IMR-90 (cell line): ENCODE results near the gene PPP3CA. TPM values are rescaled to one million over a fixed set of nuclear protein-coding genes. Genes with fewer than 3 reads are reported as not detected.
A peak's percentile ranks its signal among the peaks of the same experiment; 100 is the strongest.

Experiments
- ATAC-seq: fragments of 200-7000 bp; cut with Tn5 transposase; 2 replicates; pipeline ENCODE4 v1.9.1; 2020; ENCODE audit warnings: low read depth, mild to moderate bottlenecking, moderate library complexity
- BruUV-seq: library from RNA; stranded (reverse); fragments of 400-500 nt; replicated peaks from 2 replicates; lab custom pipeline; 2021; lab: Mats Ljungman, UMichigan
- CTCF ChIA-PET: fragments of 300-600 bp; formaldehyde crosslinking; extraction: SDS; loops from one replicate; lab custom pipeline; 2021; ENCODE audit warnings: antibody characterized with exemption; lab: Yijun Ruan, JAX
- POLR2A ChIA-PET: fragments of 300-600 bp; sonication (Branson Sonifier 250); formaldehyde crosslinking; loops from one replicate; lab custom pipeline; 2022; ENCODE audit warnings: antibody characterized with exemption; ENCODE audit not compliant: unreplicated experiment; lab: Charles Lee
- DNase-seq: peaks from one replicate; pipeline ENCODE4 v3.0.0; 2013
- H2AFZ ChIP-seq: replicated peaks from 2 replicates; pipeline ENCODE3; 2013; ENCODE audit warnings: low read length, mild to moderate bottlenecking; ENCODE audit not compliant: poor library complexity
- H2AK5ac ChIP-seq: 2 replicates; pipeline ENCODE4 v1.6.1; 2013; ENCODE audit warnings: low read depth, low read length, inconsistent platforms
- H2AK9ac ChIP-seq: replicated peaks from 2 replicates; pipeline ENCODE3; 2013; ENCODE audit warnings: mild to moderate bottlenecking, low read depth, low read length, moderate library complexity; ENCODE audit not compliant: poor library complexity
- H2BK120ac ChIP-seq: 2 replicates; pipeline ENCODE4 v1.6.1; 2013; ENCODE audit warnings: low read depth, low read length, inconsistent platforms
- H2BK15ac ChIP-seq: 3 replicates; pipeline ENCODE4 v1.6.1; 2013; ENCODE audit warnings: low read depth, low read length, inconsistent platforms
- H2BK20ac ChIP-seq: 2 replicates; pipeline ENCODE4 v1.6.1; 2013; ENCODE audit warnings: low read depth, mild to moderate bottlenecking, inconsistent platforms, low read length, moderate library complexity
- H2BK5ac ChIP-seq: 2 replicates; pipeline ENCODE4 v1.6.1; 2013; ENCODE audit warnings: mild to moderate bottlenecking, low read depth, low read length, inconsistent platforms; ENCODE audit not compliant: poor library complexity, severe bottlenecking
- H3K14ac ChIP-seq: replicated peaks from 2 replicates; pipeline ENCODE4 v1.6.1; 2013; ENCODE audit warnings: low read depth, low read length, inconsistent platforms
- H3K18ac ChIP-seq: 2 replicates; pipeline ENCODE4 v1.6.1; 2013; ENCODE audit warnings: low read depth, low read length, control low read depth
- H3K23ac ChIP-seq: 2 replicates; pipeline ENCODE4 v1.6.1; 2013; ENCODE audit warnings: low read depth, low read length, inconsistent platforms
- H3K27ac ChIP-seq: 2 replicates; pipeline ENCODE4 v1.5.1; 2013; ENCODE audit warnings: mild to moderate bottlenecking, control low read depth, low read length; ENCODE audit not compliant: insufficient read depth
- H3K27me3 ChIP-seq: 2 replicates; pipeline ENCODE4 v1.6.1; 2013; ENCODE audit warnings: low read length; ENCODE audit not compliant: control insufficient read depth, insufficient read depth
- H3K36me3 ChIP-seq: 2 replicates; pipeline ENCODE4 v1.6.1; 2013; ENCODE audit warnings: low read length, mixed read lengths; ENCODE audit not compliant: control insufficient read depth, insufficient read depth
- H3K4ac ChIP-seq: 2 replicates; pipeline ENCODE4 v1.6.1; 2013; ENCODE audit warnings: low read depth, low read length, inconsistent platforms
- H3K4me1 ChIP-seq: 2 replicates; pipeline ENCODE4 v1.6.1; 2013; ENCODE audit warnings: low read length, mixed read lengths; ENCODE audit not compliant: control insufficient read depth, insufficient read depth
- H3K4me2 ChIP-seq: 2 replicates; pipeline ENCODE4 v1.6.1; 2013; ENCODE audit warnings: low read depth, mild to moderate bottlenecking, control low read depth, low read length, moderate library complexity
- H3K4me3 ChIP-seq: 2 replicates; pipeline ENCODE4 v1.5.1; 2013; ENCODE audit warnings: low read depth, mild to moderate bottlenecking, control low read depth, low read length, moderate library complexity; ENCODE audit not compliant: insufficient read depth
- H3K56ac ChIP-seq: 2 replicates; pipeline ENCODE4 v1.6.1; 2013; ENCODE audit warnings: low read length, inconsistent platforms; ENCODE audit not compliant: insufficient read depth; ENCODE audit errors: extremely low read depth
- H3K79me1 ChIP-seq, 2 experiments: 2 replicates each; pipeline ENCODE4 v1.6.1; 2013; ENCODE audit warnings: low read length in 2 of 2, inconsistent platforms in 1 of 2, low read depth in 1 of 2
- H3K9ac ChIP-seq: 2 replicates; pipeline ENCODE4 v1.6.1; 2013; ENCODE audit warnings: low read depth, low read length, control low read depth
- H3K9me1 ChIP-seq: 2 replicates; pipeline ENCODE4 v1.6.1; 2013; ENCODE audit warnings: low read length, inconsistent platforms; ENCODE audit not compliant: insufficient read depth
- H3K9me3 ChIP-seq: 2 replicates; pipeline ENCODE4 v1.6.1; 2013; ENCODE audit warnings: low read length; ENCODE audit not compliant: control insufficient read depth, insufficient read depth
- H4K20me1 ChIP-seq: 2 replicates; pipeline ENCODE4 v1.6.1; 2013; ENCODE audit warnings: low read length, inconsistent platforms; ENCODE audit not compliant: insufficient read depth
- H4K5ac ChIP-seq: 2 replicates; pipeline ENCODE4 v1.6.1; 2013; ENCODE audit warnings: mild to moderate bottlenecking, low read depth, low read length, control low read depth
- H4K8ac ChIP-seq, 2 experiments: 2 replicates each; pipeline ENCODE4 v1.6.1; 2013; ENCODE audit warnings: low read depth in 2 of 2, low read length in 2 of 2, control low read depth in 1 of 2, inconsistent platforms in 1 of 2
- H4K91ac ChIP-seq: 2 replicates; pipeline ENCODE4 v1.6.1; 2013; ENCODE audit warnings: low read depth, low read length, inconsistent platforms; ENCODE audit not compliant: insufficient read depth
- FOS ChIP-seq: fragments of 150-350 bp; IDR thresholded peaks from 2 replicates; pipeline ENCODE4 v1.6.1; 2016; ENCODE audit warnings: low read depth, low read length
- MAFK ChIP-seq: IDR thresholded peaks from 2 replicates; pipeline ENCODE4 v1.6.1; 2012; ENCODE audit warnings: low read depth, low read length, improper control_type of control experiment
- MAZ ChIP-seq: IDR thresholded peaks from 2 replicates; pipeline ENCODE4 v1.6.1; 2012; ENCODE audit warnings: low read depth, mild to moderate bottlenecking, low read length, improper control_type of control experiment, moderate library complexity, borderline replicate concordance
- MXI1 ChIP-seq: IDR thresholded peaks from 2 replicates; pipeline ENCODE4 v1.6.1; 2012; ENCODE audit warnings: low read depth, mild to moderate bottlenecking, low read length, moderate library complexity, borderline replicate concordance
- NFE2L2 ChIP-seq: fragments of 150-350 bp; IDR thresholded peaks from 2 replicates; pipeline ENCODE4 v1.6.1; 2016; ENCODE audit warnings: low read depth, mild to moderate bottlenecking, low read length
- RAD21 ChIP-seq: IDR thresholded peaks from 2 replicates; pipeline ENCODE4 v1.6.1; 2012; ENCODE audit warnings: low read length, improper control_type of control experiment
- RCOR1 ChIP-seq: IDR thresholded peaks from 2 replicates; pipeline ENCODE4 v1.6.1; 2012; ENCODE audit warnings: mild to moderate bottlenecking, low read length, improper control_type of control experiment; ENCODE audit not compliant: insufficient replicate concordance
- RFX5 ChIP-seq: IDR thresholded peaks from 2 replicates; pipeline ENCODE4 v1.8.0; 2012; ENCODE audit warnings: low read depth, mild to moderate bottlenecking, low read length, moderate library complexity
- WGBS, 2 experiments: methylation state at CpG; one replicate each; pipeline versions ENCODE4 v1.1.5 to v1.1.7; 2013; ENCODE audit warnings: missing lambda C conversion rate in 2 of 2; ENCODE audit not compliant: insufficient read length in 1 of 2; ENCODE audit errors: extremely low coverage in 2 of 2; 5-methylcytosine and 5-hydroxymethylcytosine counted together
- dilution Hi-C: fragments of 300-500 bp; cut with HindIII; formaldehyde crosslinking; loops from one replicate; pipeline ENCODE4 v1.14.3; 2018; ENCODE audit warnings: low sequenced_read_pairs; ENCODE audit not compliant: unreplicated experiment
- in situ Hi-C: fragments of 300-500 bp; cut with MboI; formaldehyde crosslinking; loops from 3 replicates; pipeline ENCODE4 v1.14.3; 2019; ENCODE audit warnings: low sequenced_read_pairs, inconsistent platforms, mixed read lengths
- intact Hi-C: fragments of 100-400 bp; cut with micrococcal nuclease; formaldehyde crosslinking; loops from 2 replicates; pipeline ENCODE4 v1.10.0; 2022
- polyA plus RNA-seq, 3 experiments: library from polyadenylated mRNA; depleted of rRNA; stranded (reverse); fragments of >200 nt; gene quantifications; 2 replicates each; pipeline ENCODE4 v1.2.3, GENCODE V29; 2012; ENCODE audit warnings: low replicate concordance in 1 of 3
- total RNA-seq: library from RNA; depleted of rRNA; stranded (reverse); fragments of >200 nt; gene quantifications from 2 replicates; pipeline ENCODE4 v1.2.3, GENCODE V29; 2012
- TF ChIP-seq, protein P1 (sequence below): fragments of 150-350 bp; IDR thresholded peaks from 2 replicates; pipeline ENCODE4 v1.6.1; 2016; ENCODE audit warnings: low read depth, mild to moderate bottlenecking, low read length, moderate library complexity, borderline replicate concordance
- TF ChIP-seq, protein P2 (sequence below): conservative IDR thresholded peaks from 2 replicates; pipeline ENCODE4 v1.5.1; 2012; ENCODE audit warnings: mild to moderate bottlenecking, low read depth, low read length, improper control_type of control experiment

PPP3CA gene
- total and polyA plus RNA-seq, 2 of the 4 experiments (the other 2 are of a cell fraction), result 14.5 to 48.6 TPM

DNA sequence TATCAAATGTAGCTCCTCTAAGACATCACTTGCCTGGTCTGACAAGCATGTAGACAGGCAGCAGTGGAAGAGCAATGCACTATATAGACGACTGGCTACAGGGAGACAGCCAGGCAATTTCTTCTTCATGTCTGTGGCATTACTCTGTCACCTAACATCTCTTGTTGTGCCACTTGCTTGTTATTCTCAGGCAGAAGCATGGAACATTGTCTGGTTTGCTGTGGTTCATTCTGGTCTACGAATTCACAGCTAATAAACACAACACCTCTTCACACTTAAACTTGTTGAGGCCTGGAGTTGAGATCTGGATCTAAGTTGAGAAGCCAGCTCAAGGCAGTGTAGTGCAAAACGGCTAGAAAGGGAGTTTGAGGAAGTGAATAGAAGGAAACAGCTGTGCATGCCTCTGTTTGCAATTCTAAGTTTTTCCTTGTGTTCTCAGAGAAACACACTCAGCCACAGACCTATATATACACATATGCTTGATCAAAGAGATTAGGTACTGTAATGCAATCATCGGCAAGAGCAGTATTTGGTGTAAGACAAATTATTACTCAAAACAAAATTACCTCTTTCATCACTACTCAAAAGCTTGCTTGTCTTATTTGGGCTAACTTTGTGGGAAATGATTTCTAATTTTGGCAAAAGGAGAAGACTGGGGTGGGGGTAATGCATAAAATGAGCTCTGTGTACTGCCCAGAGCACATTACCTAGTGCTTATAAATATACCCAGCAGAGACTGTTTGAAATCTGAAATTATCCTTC is 243.8 kb downstream of the PPP3CA start:
- Histone ChIP-seq H3K27ac (no peak overlapping the region), H3K4ac (no peak overlapping the region; the same call in 1 of the 2 replicates), H3K79me1 (peaks cover 0 to 4% of the 10 kb centered on the region in 2 experiments; a peak in 2 of 4 replicates), H2BK20ac (no peak overlapping the region), H2AFZ (no peak overlapping the region), H3K9me1 (peaks cover 3% of the 10 kb centered on the region; the same call in 1 of the 2 replicates), H3K14ac (0 out of 2 replicates have a peak overlapping the region, but pooled peaks have one; percentile 2), H3K4me2 (no peak overlapping the region), H4K5ac (no peak overlapping the region), H3K9ac (no peak overlapping the region), H4K91ac (no peak overlapping the region), H2AK5ac (no peak overlapping the region), H3K4me3 (no peak overlapping the region), H3K56ac (no peak overlapping the region), H2BK5ac (no peak overlapping the region), H2AK9ac (no peak overlapping the region), H3K9me3 (no peaks in the 10 kb centered on the region), H2BK120ac (no peak overlapping the region), H3K4me1 (peaks cover 3% of the 10 kb centered on the region), H4K8ac (0 out of 4 replicates have a peak overlapping the region, but pooled peaks of 1 of the 2 experiments have one; percentile 1), H3K27me3 (no peaks in the 10 kb centered on the region), H3K36me3 (no peaks in the 10 kb centered on the region), H3K23ac (no peak overlapping the region), H3K18ac (no peak overlapping the region), H2BK15ac (no peak overlapping the region), H4K20me1 (no peaks in the 10 kb centered on the region)
- ATAC-seq (peak; percentile 61), DNase-seq (peak; percentile 48)
- WGBS, 2 experiments, result no CpG with 5 or more reads among the region's 4 CpGs
- no TSS peak for BruUV-seq
- in situ Hi-C loops, result no loop called here
- TF ChIP-seq FOS, result no peak
- no peak for TF ChIP-seq RAD21
- TF ChIP-seq, protein P1, sequence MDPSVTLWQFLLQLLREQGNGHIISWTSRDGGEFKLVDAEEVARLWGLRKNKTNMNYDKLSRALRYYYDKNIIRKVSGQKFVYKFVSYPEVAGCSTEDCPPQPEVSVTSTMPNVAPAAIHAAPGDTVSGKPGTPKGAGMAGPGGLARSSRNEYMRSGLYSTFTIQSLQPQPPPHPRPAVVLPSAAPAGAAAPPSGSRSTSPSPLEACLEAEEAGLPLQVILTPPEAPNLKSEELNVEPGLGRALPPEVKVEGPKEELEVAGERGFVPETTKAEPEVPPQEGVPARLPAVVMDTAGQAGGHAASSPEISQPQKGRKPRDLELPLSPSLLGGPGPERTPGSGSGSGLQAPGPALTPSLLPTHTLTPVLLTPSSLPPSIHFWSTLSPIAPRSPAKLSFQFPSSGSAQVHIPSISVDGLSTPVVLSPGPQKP, result no peak
- TF ChIP-seq RFX5, result no peak
- TF ChIP-seq NFE2L2, result no peak
- no peak for TF ChIP-seq MAFK
- TF ChIP-seq MXI1, result no peak
- TF ChIP-seq, protein P2, sequence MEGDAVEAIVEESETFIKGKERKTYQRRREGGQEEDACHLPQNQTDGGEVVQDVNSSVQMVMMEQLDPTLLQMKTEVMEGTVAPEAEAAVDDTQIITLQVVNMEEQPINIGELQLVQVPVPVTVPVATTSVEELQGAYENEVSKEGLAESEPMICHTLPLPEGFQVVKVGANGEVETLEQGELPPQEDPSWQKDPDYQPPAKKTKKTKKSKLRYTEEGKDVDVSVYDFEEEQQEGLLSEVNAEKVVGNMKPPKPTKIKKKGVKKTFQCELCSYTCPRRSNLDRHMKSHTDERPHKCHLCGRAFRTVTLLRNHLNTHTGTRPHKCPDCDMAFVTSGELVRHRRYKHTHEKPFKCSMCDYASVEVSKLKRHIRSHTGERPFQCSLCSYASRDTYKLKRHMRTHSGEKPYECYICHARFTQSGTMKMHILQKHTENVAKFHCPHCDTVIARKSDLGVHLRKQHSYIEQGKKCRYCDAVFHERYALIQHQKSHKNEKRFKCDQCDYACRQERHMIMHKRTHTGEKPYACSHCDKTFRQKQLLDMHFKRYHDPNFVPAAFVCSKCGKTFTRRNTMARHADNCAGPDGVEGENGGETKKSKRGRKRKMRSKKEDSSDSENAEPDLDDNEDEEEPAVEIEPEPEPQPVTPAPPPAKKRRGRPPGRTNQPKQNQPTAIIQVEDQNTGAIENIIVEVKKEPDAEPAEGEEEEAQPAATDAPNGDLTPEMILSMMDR, result no peak
- TF ChIP-seq RCOR1, result no peak
- no peak for TF ChIP-seq MAZ
- ChIA-PET CTCF (interaction anchor here (0.6 kb wide), 1 partner anchor 166 kb away, joined by 3 read pairs; no protein-coding TSS in a partner anchor), POLR2A (no interaction called here)
- dilution Hi-C loops, result no loop called here
- intact Hi-C loops, result no loop called here
